Cardiac fibroblast (primary cell): ENCODE measurements around the gene BTN3A1.

Experiments
- DNase-seq, 2 donors: peaks; one replicate each; pipeline versions ENCODE4 v3.0.0 to v3.0.0-alpha.2; 2010; ENCODE audit warnings: low read depth in 2 of 2
- H3K4me3 ChIP-seq, 2 donors: replicated peaks in 1 of 2; 1 replicate in 1 of 2; 2 replicates in 1 of 2; pipeline ENCODE4 v1.5.1; 2011; ENCODE audit warnings: low read depth in 2 of 2, low read length in 2 of 2, mild to moderate bottlenecking in 2 of 2, moderate library complexity in 1 of 2
- TF ChIP-seq, protein P1 (sequence below): IDR thresholded peaks from one replicate; pipeline ENCODE4 v1.5.1; 2011; ENCODE audit warnings: low read depth, mild to moderate bottlenecking, low read length, inconsistent platforms

The BTN3A1 gene

GRCh38 chr6:26360451-26361416 lies 41.3 kb upstream of the BTN3A1 start:
- H3K4me3 ChIP-seq = no peak overlapping the region
- TF ChIP-seq, protein P1, sequence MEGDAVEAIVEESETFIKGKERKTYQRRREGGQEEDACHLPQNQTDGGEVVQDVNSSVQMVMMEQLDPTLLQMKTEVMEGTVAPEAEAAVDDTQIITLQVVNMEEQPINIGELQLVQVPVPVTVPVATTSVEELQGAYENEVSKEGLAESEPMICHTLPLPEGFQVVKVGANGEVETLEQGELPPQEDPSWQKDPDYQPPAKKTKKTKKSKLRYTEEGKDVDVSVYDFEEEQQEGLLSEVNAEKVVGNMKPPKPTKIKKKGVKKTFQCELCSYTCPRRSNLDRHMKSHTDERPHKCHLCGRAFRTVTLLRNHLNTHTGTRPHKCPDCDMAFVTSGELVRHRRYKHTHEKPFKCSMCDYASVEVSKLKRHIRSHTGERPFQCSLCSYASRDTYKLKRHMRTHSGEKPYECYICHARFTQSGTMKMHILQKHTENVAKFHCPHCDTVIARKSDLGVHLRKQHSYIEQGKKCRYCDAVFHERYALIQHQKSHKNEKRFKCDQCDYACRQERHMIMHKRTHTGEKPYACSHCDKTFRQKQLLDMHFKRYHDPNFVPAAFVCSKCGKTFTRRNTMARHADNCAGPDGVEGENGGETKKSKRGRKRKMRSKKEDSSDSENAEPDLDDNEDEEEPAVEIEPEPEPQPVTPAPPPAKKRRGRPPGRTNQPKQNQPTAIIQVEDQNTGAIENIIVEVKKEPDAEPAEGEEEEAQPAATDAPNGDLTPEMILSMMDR = no peak
- no peak for DNase-seq

DNA sequence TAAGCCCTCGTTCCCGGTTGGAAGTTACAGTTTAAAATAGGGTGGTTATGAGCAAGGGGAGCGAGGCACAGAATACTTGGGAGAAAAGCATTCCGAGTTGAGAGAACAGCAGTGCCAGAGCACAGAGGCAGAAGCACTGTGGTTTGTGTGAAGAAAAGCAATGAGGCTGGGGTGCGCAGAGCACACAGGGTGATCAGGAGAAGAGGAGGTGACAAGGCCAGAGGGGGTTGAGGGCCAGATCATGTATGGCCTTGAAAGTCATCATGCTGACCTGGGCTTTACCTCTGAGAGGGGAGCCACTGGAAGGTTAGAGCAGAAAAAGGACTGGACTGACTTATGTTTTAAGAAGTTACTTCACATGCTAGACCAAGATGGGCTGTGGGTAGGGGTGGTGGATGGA lies 40.5 kb upstream of the BTN3A1 start:
- H3K4me3 ChIP-seq = no peak overlapping the region
- no peak for DNase-seq
- TF ChIP-seq, protein P1 = no peak

GRCh38 chr6:26362093-26362835 lies 39.8 kb upstream of the BTN3A1 start:
- no peak overlapping the region for H3K4me3 ChIP-seq
- TF ChIP-seq, protein P1 = no peak
- no peak for DNase-seq

DNA sequence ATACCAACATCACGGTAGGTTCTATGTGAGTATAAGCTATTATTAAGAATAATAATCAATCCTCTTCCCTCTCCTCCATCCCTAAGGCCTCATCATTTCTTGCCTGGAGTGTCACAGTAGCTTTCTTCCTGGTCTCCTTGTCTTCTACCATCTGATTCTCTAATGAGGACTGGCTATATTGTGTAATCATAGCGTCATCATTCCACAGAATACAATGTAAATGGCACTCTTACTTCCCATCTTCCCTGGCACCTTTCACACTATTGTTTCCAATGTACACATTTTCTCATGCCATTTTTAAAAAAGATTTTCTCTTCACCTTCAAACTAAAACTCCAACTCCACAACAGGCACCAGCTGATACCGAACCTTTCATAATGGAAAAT lies 39.2 kb upstream of the BTN3A1 start:
- peak in 1 of 2 donors; percentile 9 for DNase-seq
- TF ChIP-seq, protein P1 = no peak

GRCh38 chr6:26363882-26364701 lies 38.0 kb upstream of the BTN3A1 start:
- H3K4me3 ChIP-seq = peak overlapping the region in 1 of 2 donors; percentile 60
- DNase-seq = peak; percentile 20 to 29
- TF ChIP-seq, protein P1 = no peak

More for the DNA sequence above, 39.2 kb upstream of the BTN3A1 start:
- no peak overlapping the region for H3K4me3 ChIP-seq

- TF ChIP-seq, protein P1 = no peak
- H3K4me3 ChIP-seq = peak overlapping the region; percentile 57 to 60
- DNase-seq = no peak
Observed at GRCh38 chr6:26365633-26365995, 36.5 kb upstream of the BTN3A1 start.
